ENCODE data around the gene RTN3. TPM values are rescaled to one million over a fixed set of nuclear protein-coding genes. Genes with fewer than 3 reads are reported as not detected.
A peak's percentile ranks its signal among the peaks of the same experiment; 100 is the strongest.

The RTN3 gene
- total RNA-seq, 2 experiments from 2014 or later: 34.0 to 69.3 TPM

GRCh38 chr11:63738720-63739360, 57.5 kb downstream of the RTN3 start:
- intact Hi-C loops (cut with micrococcal nuclease; ENCODE audit: unreplicated experiment): loop anchor here (1.0 to 5.0 kb wide), 4 partner anchors 69 to 260 kb away; no protein-coding TSS in a partner anchor
- H3K79me2 ChIP-seq (ENCODE audit: insufficient read depth, low read depth, low read length): 0 out of 2 replicates have a peak, but pooled peaks cover 3% of the 10 kb centered on the region
- no peaks in the 10 kb centered on the region for H3K36me3 ChIP-seq (ENCODE audit: insufficient read depth, low read length)
- H3K9me2 ChIP-seq (ENCODE audit: insufficient read depth, low read length): no peaks in the 10 kb centered on the region
- BruUV-seq (replicated peaks): no TSS peak
- no peak overlapping the region for H3K4me3 ChIP-seq (ENCODE audit: low read depth, low read length, poor library complexity, severe bottlenecking)
- no peaks in the 10 kb centered on the region for H3K9me3 ChIP-seq (ENCODE audit: low read length)
- no peak overlapping the region for H2AFZ ChIP-seq (ENCODE audit: low read length)
- H3K4me1 ChIP-seq (ENCODE audit: insufficient read depth, low read length, poor library complexity, severe bottlenecking): peaks cover 3% of the 10 kb centered on the region
- CTCF ChIA-PET (ENCODE audit: unreplicated experiment): interaction anchor here (0.7 kb wide), 2 partner anchors 50 to 588 kb away, joined by 3 to 4 read pairs; no protein-coding TSS in a partner anchor
- DNase-seq (ENCODE audit: low spot score): peak; percentile 69
- H3K4me2 ChIP-seq (ENCODE audit: low read length): no peak overlapping the region
- POLR2A ChIA-PET: interaction anchor here (0.7 kb wide), 1 partner anchor 69 kb away, joined by 4 read pairs; no protein-coding TSS in a partner anchor
- no peak overlapping the region for H3K27ac ChIP-seq (ENCODE audit: low read depth, low read length, poor library complexity, severe bottlenecking)
- TF ChIP-seq CTCF (conservative IDR thresholded peaks at IDR 0.05; ENCODE audit: low read length) (peak; percentile 96), EZH2phosphoT487 (IDR thresholded peaks at IDR 0.05; ENCODE audit: borderline replicate concordance, low read depth, low read length) (no peak)
- H4K20me1 ChIP-seq (ENCODE audit: insufficient read depth, low read length): no peaks in the 10 kb centered on the region

GRCh38 chr11:63745304-63746170, 64.2 kb downstream of the RTN3 start:
- H3K9me2 ChIP-seq (ENCODE audit: insufficient read depth, low read length): no peaks in the 10 kb centered on the region
- H3K4me1 ChIP-seq (ENCODE audit: insufficient read depth, low read length, poor library complexity, severe bottlenecking): no peaks in the 10 kb centered on the region
- no peak overlapping the region for H3K27ac ChIP-seq (ENCODE audit: low read depth, low read length, poor library complexity, severe bottlenecking)
- no peaks in the 10 kb centered on the region for H3K9me3 ChIP-seq (ENCODE audit: low read length)
- H3K79me2 ChIP-seq (ENCODE audit: insufficient read depth, low read depth, low read length): no peaks in the 10 kb centered on the region
- H3K36me3 ChIP-seq (ENCODE audit: insufficient read depth, low read length): peaks cover 12% of the 10 kb centered on the region; the same call in 1 of the 2 replicates
- CTCF ChIA-PET (ENCODE audit: unreplicated experiment): no interaction called here
- BruUV-seq (replicated peaks): no TSS peak
- TF ChIP-seq CTCF (conservative IDR thresholded peaks at IDR 0.05; ENCODE audit: low read length): peak; percentile 64
- TF ChIP-seq EZH2phosphoT487 (IDR thresholded peaks at IDR 0.05; ENCODE audit: borderline replicate concordance, low read depth, low read length): no peak
- no peak overlapping the region for H2AFZ ChIP-seq (ENCODE audit: low read length)
- no peak overlapping the region for H3K4me3 ChIP-seq (ENCODE audit: low read depth, low read length, poor library complexity, severe bottlenecking)
- H3K4me2 ChIP-seq (ENCODE audit: low read length): no peak overlapping the region
- peak; percentile 12 for DNase-seq (ENCODE audit: low spot score)
- no peaks in the 10 kb centered on the region for H4K20me1 ChIP-seq (ENCODE audit: insufficient read depth, low read length)
- intact Hi-C loops (cut with micrococcal nuclease; ENCODE audit: unreplicated experiment): no loop called here
- POLR2A ChIA-PET: interaction anchor here (0.6 kb wide), 1 partner anchor 320 kb away, joined by 6 read pairs; no protein-coding TSS in a partner anchor

Measured in OCI-LY7 (cell line).